DOHH2 (cell line): Measurements from ENCODE around the gene LCOR.

ENCODE experiments used
- H3F3A ChIP-seq: fragments of 200-600 bp; sonication (generic), shearing (Covaris generic); 2 replicates; pipeline ENCODE4 v1.6.0; 2016; ENCODE audit warnings: antibody characterized with exemption, mild to moderate bottlenecking; ENCODE audit not compliant: control insufficient read depth, insufficient read depth
- H3K27ac ChIP-seq: fragments of 200-600 bp; sonication (generic); 2 replicates; pipeline ENCODE4 v1.5.1; 2014; ENCODE audit warnings: low read depth, mild to moderate bottlenecking, low read length, moderate library complexity
- H3K27me3 ChIP-seq: fragments of 200-600 bp; sonication (generic); 2 replicates; pipeline ENCODE4 v1.6.1; 2014; ENCODE audit warnings: mild to moderate bottlenecking, low read length, mixed read lengths; ENCODE audit not compliant: control insufficient read depth
- H3K36me3 ChIP-seq: fragments of 200-600 bp; sonication (generic); 2 replicates; pipeline ENCODE4 v1.6.1; 2014; ENCODE audit warnings: mild to moderate bottlenecking, low read length, moderate library complexity, mixed read lengths; ENCODE audit not compliant: control insufficient read depth
- H3K4me1 ChIP-seq: fragments of 200-600 bp; sonication (generic); 2 replicates; pipeline ENCODE4 v1.6.1; 2014; ENCODE audit warnings: mild to moderate bottlenecking, low read length, mixed read lengths; ENCODE audit not compliant: control insufficient read depth
- H3K4me2 ChIP-seq: fragments of 200-600 bp; sonication (generic); 2 replicates; pipeline ENCODE4 v1.6.0; 2014; ENCODE audit warnings: mild to moderate bottlenecking, low read length, moderate library complexity
- H3K4me3 ChIP-seq: fragments of 200-600 bp; sonication (generic); 2 replicates; pipeline ENCODE4 v1.5.1; 2014; ENCODE audit warnings: mild to moderate bottlenecking, low read length, mixed read lengths
- H3K79me2 ChIP-seq: fragments of 200-600 bp; sonication (generic); 2 replicates; pipeline ENCODE4 v1.6.1; 2014; ENCODE audit warnings: mild to moderate bottlenecking, low read length, mixed read lengths; ENCODE audit not compliant: control insufficient read depth
- H3K9me2 ChIP-seq: fragments of 200-600 bp; sonication (generic); replicated peaks from 2 replicates; pipeline ENCODE4 v1.6.1; 2014; ENCODE audit warnings: mild to moderate bottlenecking, low read length, mixed read lengths; ENCODE audit not compliant: control insufficient read depth
- H3K9me3 ChIP-seq: fragments of 200-600 bp; sonication (generic); 2 replicates; pipeline ENCODE4 v1.6.1; 2014; ENCODE audit warnings: antibody characterized with exemption, low read length, mixed read lengths; ENCODE audit not compliant: control insufficient read depth, insufficient read depth
- H4K20me1 ChIP-seq: fragments of 200-600 bp; sonication (generic); 2 replicates; pipeline ENCODE4 v1.6.0; 2014; ENCODE audit warnings: low read depth, mild to moderate bottlenecking, antibody characterized with exemption, low read length, moderate library complexity; ENCODE audit not compliant: control insufficient read depth, insufficient read depth
- EZH2phosphoT487 ChIP-seq: fragments of 200-600 bp; sonication (generic); IDR thresholded peaks from 2 replicates; pipeline ENCODE4 v1.6.1; 2017; ENCODE audit warnings: borderline replicate concordance, mild to moderate bottlenecking, antibody characterized with exemption, low read length, moderate library complexity, mixed read lengths
- TF ChIP-seq, protein P1 (sequence below): fragments of 200-600 bp; sonication (generic); IDR thresholded peaks from one replicate; pipeline ENCODE4 v1.5.1; 2014; ENCODE audit warnings: antibody characterized with exemption, mild to moderate bottlenecking, low read depth, low read length; ENCODE audit not compliant: poor library complexity, severe bottlenecking

Gene LCOR

GRCh38 chr10:96967847-96968246 lies 135.7 kb downstream of the LCOR start:
- no peaks in the 10 kb centered on the region for H3K79me2 ChIP-seq
- no peaks in the 10 kb centered on the region for H3K36me3 ChIP-seq
- H3K27ac ChIP-seq = no peak overlapping the region
- TF ChIP-seq, protein P1, sequence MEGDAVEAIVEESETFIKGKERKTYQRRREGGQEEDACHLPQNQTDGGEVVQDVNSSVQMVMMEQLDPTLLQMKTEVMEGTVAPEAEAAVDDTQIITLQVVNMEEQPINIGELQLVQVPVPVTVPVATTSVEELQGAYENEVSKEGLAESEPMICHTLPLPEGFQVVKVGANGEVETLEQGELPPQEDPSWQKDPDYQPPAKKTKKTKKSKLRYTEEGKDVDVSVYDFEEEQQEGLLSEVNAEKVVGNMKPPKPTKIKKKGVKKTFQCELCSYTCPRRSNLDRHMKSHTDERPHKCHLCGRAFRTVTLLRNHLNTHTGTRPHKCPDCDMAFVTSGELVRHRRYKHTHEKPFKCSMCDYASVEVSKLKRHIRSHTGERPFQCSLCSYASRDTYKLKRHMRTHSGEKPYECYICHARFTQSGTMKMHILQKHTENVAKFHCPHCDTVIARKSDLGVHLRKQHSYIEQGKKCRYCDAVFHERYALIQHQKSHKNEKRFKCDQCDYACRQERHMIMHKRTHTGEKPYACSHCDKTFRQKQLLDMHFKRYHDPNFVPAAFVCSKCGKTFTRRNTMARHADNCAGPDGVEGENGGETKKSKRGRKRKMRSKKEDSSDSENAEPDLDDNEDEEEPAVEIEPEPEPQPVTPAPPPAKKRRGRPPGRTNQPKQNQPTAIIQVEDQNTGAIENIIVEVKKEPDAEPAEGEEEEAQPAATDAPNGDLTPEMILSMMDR = no peak
- TF ChIP-seq EZH2phosphoT487 = no peak
- H3K27me3 ChIP-seq = no peaks in the 10 kb centered on the region
- H3K9me2 ChIP-seq = no peaks in the 10 kb centered on the region
- H3K4me3 ChIP-seq = no peak overlapping the region
- no peak overlapping the region for H3K4me2 ChIP-seq
- H4K20me1 ChIP-seq = no peaks in the 10 kb centered on the region
- H3K4me1 ChIP-seq = no peaks in the 10 kb centered on the region; the same call in 1 of the 2 replicates
- no peaks in the 10 kb centered on the region for H3F3A ChIP-seq
- no peaks in the 10 kb centered on the region for H3K9me3 ChIP-seq

DNA sequence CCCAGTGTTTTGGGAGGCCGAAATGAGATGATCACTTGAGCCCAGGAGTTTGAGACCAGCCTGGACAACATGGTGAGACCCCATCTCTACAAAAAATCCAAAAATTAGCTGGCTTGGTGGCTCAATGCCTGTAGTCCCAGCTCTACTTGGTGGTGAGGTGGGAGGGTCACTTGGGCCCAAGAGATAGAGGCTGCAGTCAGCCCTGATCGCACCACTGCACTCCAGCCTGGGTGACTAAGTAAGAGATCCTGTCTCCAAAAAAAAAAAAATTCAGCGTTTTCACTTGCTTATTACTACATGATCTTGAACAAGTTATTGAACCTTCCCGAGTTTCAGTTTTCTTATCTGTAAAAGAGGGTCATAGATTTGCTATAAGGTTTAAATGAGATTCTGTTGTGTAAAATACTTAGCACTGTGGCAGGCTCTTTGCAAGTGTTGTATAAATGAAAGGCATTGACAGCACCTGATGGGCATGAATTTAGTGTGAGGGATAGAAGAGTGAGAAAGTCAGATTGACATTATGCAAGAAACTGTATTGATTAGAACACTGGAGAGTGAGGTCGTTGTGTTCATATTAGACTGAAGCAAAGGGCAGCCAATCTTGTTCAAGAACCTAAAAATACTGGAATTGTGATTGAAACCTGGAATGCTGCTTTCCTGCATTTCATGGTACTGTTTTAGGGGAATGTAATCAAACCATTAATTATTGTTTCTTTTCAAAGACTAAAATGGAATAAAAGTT lies 136.8 kb downstream of the LCOR start:
- TF ChIP-seq, protein P1 = no peak
- TF ChIP-seq EZH2phosphoT487 = no peak
- H3K27me3 ChIP-seq = no peaks in the 10 kb centered on the region
- peaks cover 9% of the 10 kb centered on the region for H3K4me1 ChIP-seq
- H3K9me3 ChIP-seq = no peaks in the 10 kb centered on the region
- no peak overlapping the region for H3K4me2 ChIP-seq
- no peak overlapping the region for H3K4me3 ChIP-seq
- no peaks in the 10 kb centered on the region for H3K9me2 ChIP-seq
- H3F3A ChIP-seq = no peaks in the 10 kb centered on the region
- no peak overlapping the region for H3K27ac ChIP-seq
- H4K20me1 ChIP-seq = no peaks in the 10 kb centered on the region
- no peaks in the 10 kb centered on the region for H3K79me2 ChIP-seq
- no peaks in the 10 kb centered on the region for H3K36me3 ChIP-seq

- H3K9me3 ChIP-seq = no peaks in the 10 kb centered on the region
- H3K79me2 ChIP-seq = no peaks in the 10 kb centered on the region
- H4K20me1 ChIP-seq = no peaks in the 10 kb centered on the region
- no peaks in the 10 kb centered on the region for H3F3A ChIP-seq
- no peak overlapping the region for H3K4me3 ChIP-seq
- H3K4me2 ChIP-seq = no peak overlapping the region
- peaks cover 19% of the 10 kb centered on the region for H3K4me1 ChIP-seq
- TF ChIP-seq EZH2phosphoT487 = no peak
- TF ChIP-seq, protein P1 = no peak
- H3K27me3 ChIP-seq = no peaks in the 10 kb centered on the region
- no peaks in the 10 kb centered on the region for H3K9me2 ChIP-seq
- H3K36me3 ChIP-seq = no peaks in the 10 kb centered on the region
- H3K27ac ChIP-seq = no peak overlapping the region
Observed at GRCh38 chr10:96971324-96971723, 139.2 kb downstream of the LCOR start.
